Measurements from ENCODE around the gene KHNYN.

Gene KHNYN

GRCh38 chr14:24429395-24430142, at the start of gene KHNYN, which contains the start of gene CBLN3:
KHNYN (plus strand) TSS chr14:24429954; CDS start chr14:24430731, 777 bp downstream.
CBLN3 (minus strand) TSS chr14:24429668; CDS start chr14:24429054, 614 bp downstream.
- Histone ChIP-seq H3K4me2 (peak within 1 kb of the TSS; percentile 86), H3K36me3 (ENCODE audit: insufficient read depth) (no peaks in the 10 kb centered on the region), H3K4me3 (IDR thresholded peaks at IDR 0.05; ENCODE audit: insufficient read depth, low read depth, low read length) (no peak within 1 kb of the TSS), H3K79me2 (ENCODE audit: insufficient read depth, low read depth) (no peaks in the 10 kb centered on the region), H3K27me3 (ENCODE audit: insufficient read depth, low read depth) (no peaks in the 10 kb centered on the region), H2AFZ (ENCODE audit: low read depth) (peak within 1 kb of the TSS; percentile 39; the same call in 1 of the 2 replicates), H4K20me1 (ENCODE audit: insufficient read depth) (no peaks in the 10 kb centered on the region), H3K4me1 (ENCODE audit: low read depth, poor library complexity, severe bottlenecking) (peaks cover 18% of the 10 kb centered on the region), H3K27ac (peak within 1 kb of the TSS; percentile 94), H3K9ac (peak within 1 kb of the TSS; percentile 87)
- TF ChIP-seq CTCF (conservative IDR thresholded peaks at IDR 0.05; ENCODE audit: low read depth, low read length): no peak

GRCh38 chr14:24381363-24382063, 48.2 kb upstream of the KHNYN start:
- no peaks in the 10 kb centered on the region for H3K36me3 ChIP-seq (ENCODE audit: insufficient read depth)
- H3K4me3 ChIP-seq (IDR thresholded peaks at IDR 0.05; ENCODE audit: insufficient read depth, low read depth, low read length): no peak overlapping the region
- no peaks in the 10 kb centered on the region for H3K79me2 ChIP-seq (ENCODE audit: insufficient read depth, low read depth)
- no peak overlapping the region for H3K27ac ChIP-seq
- no peaks in the 10 kb centered on the region for H3K27me3 ChIP-seq (ENCODE audit: insufficient read depth, low read depth)
- H2AFZ ChIP-seq (ENCODE audit: low read depth): no peak overlapping the region
- H4K20me1 ChIP-seq (ENCODE audit: insufficient read depth): no peaks in the 10 kb centered on the region
- H3K4me2 ChIP-seq: no peak overlapping the region
- H3K4me1 ChIP-seq (ENCODE audit: low read depth, poor library complexity, severe bottlenecking): no peaks in the 10 kb centered on the region
- no peak overlapping the region for H3K9ac ChIP-seq
- no peak for TF ChIP-seq CTCF (conservative IDR thresholded peaks at IDR 0.05; ENCODE audit: low read depth, low read length)

GRCh38 chr14:24382064-24382371, 47.7 kb upstream of the KHNYN start:
- Histone ChIP-seq H3K27me3 (ENCODE audit: insufficient read depth, low read depth) (no peaks in the 10 kb centered on the region), H3K4me2 (no peak overlapping the region), H3K36me3 (ENCODE audit: insufficient read depth) (no peaks in the 10 kb centered on the region), H4K20me1 (ENCODE audit: insufficient read depth) (no peaks in the 10 kb centered on the region), H3K4me3 (IDR thresholded peaks at IDR 0.05; ENCODE audit: insufficient read depth, low read depth, low read length) (no peak overlapping the region), H3K9ac (no peak overlapping the region), H2AFZ (ENCODE audit: low read depth) (no peak overlapping the region), H3K4me1 (ENCODE audit: low read depth, poor library complexity, severe bottlenecking) (no peaks in the 10 kb centered on the region), H3K79me2 (ENCODE audit: insufficient read depth, low read depth) (no peaks in the 10 kb centered on the region), H3K27ac (no peak overlapping the region)
- no peak for TF ChIP-seq CTCF (conservative IDR thresholded peaks at IDR 0.05; ENCODE audit: low read depth, low read length)

- Histone ChIP-seq H3K36me3 (ENCODE audit: insufficient read depth) (no peaks in the 10 kb centered on the region), H3K9ac (no peak overlapping the region), H3K27ac (no peak overlapping the region), H3K79me2 (ENCODE audit: insufficient read depth, low read depth) (no peaks in the 10 kb centered on the region), H3K27me3 (ENCODE audit: insufficient read depth, low read depth) (no peaks in the 10 kb centered on the region), H2AFZ (ENCODE audit: low read depth) (no peak overlapping the region), H3K4me1 (ENCODE audit: low read depth, poor library complexity, severe bottlenecking) (no peaks in the 10 kb centered on the region), H4K20me1 (ENCODE audit: insufficient read depth) (no peaks in the 10 kb centered on the region), H3K4me2 (no peak overlapping the region), H3K4me3 (IDR thresholded peaks at IDR 0.05; ENCODE audit: insufficient read depth, low read depth, low read length) (no peak overlapping the region)
- TF ChIP-seq CTCF (conservative IDR thresholded peaks at IDR 0.05; ENCODE audit: low read depth, low read length): no peak
These were observed 45.6 kb upstream of the KHNYN start for GRCh38 chr14:24384169-24384568.

Measured in KMS-11 (cell line).